GM21619 (cell line): ENCODE results near the gene NOP53.
"Not testable (repeated sequence)": the region's sequence is repeated elsewhere in the genome, so short reads cannot be mapped to it uniquely, and the experiment has no call there.

Experiments used
- ATAC-seq: cut with Tn5 transposase; IDR thresholded peaks from one replicate; pipeline ENCODE4 v1.9.1; 2021; ENCODE audit not compliant: unreplicated experiment

Gene NOP53

DNA sequence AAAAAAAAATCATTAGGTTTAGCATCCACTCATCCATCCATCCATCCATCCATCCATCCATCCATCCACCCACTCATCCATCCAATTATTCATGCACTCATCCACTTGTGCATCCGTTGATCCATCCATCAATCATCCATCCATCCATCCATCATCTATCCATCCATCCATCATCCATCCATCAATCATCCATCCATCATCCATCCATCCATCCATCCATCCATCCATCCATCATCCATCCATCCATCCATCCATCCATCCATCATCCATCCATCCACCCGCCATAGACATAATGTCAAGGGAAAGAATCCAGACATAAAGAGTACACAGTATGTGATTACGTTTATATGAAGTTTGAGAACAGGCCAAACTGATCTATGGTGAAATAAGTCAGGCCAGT, 24.2 kb downstream of the NOP53 start:
- no peak for ATAC-seq

DNA sequence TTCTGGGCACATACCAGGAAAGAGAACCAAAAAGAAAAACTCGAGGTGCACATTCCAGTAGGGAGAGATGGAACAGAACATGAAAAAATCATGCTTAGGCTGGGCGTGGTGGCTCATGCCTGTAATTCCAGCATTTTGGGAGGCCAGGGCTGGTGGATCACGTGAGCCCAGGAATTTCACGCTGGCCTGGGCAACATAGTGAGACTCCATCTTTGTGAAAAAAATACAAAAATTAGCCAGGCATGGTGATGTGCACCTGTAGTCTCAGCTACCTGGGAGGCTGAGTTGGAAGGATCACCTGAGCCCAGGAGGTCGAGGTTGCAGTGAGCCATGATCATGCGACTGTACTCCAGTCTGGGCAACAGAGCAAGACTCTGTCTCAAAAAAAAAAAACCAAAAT, 25.9 kb downstream of the NOP53 start:
- ATAC-seq = not testable (repeated sequence)

DNA sequence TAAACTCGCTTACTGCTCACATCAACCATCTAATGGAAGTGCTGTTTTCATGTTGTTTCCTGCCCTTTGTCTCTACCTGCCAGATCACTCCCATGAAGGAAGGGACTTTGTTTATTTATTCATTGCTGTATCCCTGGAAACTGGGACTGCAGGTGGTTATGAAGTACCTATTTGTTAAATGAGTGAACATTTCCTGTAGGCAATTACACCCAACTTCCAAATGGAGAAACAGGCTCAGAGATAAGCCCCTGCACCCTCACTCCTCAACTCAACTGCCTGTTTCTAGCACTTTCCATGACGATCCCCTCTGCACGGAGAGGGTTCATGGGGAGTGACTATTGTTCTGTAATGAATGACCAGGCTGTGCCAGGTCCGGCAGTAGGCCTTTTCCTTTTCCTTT, 31.2 kb downstream of the NOP53 start:
- ATAC-seq = no peak

DNA sequence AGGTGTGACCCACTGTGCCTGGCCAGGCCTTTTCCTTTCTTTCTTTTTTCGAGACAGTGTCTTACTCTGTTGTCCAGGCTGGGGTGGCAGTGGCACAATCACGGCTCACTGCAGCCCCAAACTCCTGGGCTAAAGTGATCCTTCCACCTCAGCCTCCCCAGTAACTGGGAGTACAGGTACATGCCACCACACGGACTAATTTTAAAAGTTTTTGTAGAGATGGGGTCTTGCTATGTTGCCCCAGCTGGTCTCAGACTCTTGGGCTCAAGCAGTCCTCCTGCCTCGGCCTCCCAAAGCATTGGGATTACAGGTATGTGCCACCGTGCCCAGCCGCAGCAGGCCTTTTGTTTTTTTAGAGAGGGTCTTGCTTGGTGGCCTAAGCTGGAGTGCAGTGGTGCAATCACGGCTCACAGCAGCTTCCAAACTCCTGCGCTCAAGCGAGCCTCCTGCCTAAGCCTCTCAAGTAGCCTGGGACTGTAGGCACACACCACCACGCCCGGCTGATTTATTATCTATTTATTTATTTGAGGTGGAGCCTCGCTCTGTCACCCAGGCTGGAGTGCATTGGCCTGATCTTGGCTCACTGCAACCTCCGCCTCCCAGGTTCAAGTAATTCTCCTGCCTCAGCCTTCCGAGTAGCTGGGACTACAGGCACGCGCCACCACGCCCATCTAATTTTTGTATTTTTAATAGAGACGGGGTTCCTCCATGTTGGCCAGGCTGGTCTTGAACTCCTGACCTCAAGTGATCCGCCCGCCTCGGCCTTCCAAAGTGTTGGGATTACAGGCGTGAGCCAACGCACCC, 32.1 kb downstream of the NOP53 start:
- not testable (repeated sequence) for ATAC-seq

DNA sequence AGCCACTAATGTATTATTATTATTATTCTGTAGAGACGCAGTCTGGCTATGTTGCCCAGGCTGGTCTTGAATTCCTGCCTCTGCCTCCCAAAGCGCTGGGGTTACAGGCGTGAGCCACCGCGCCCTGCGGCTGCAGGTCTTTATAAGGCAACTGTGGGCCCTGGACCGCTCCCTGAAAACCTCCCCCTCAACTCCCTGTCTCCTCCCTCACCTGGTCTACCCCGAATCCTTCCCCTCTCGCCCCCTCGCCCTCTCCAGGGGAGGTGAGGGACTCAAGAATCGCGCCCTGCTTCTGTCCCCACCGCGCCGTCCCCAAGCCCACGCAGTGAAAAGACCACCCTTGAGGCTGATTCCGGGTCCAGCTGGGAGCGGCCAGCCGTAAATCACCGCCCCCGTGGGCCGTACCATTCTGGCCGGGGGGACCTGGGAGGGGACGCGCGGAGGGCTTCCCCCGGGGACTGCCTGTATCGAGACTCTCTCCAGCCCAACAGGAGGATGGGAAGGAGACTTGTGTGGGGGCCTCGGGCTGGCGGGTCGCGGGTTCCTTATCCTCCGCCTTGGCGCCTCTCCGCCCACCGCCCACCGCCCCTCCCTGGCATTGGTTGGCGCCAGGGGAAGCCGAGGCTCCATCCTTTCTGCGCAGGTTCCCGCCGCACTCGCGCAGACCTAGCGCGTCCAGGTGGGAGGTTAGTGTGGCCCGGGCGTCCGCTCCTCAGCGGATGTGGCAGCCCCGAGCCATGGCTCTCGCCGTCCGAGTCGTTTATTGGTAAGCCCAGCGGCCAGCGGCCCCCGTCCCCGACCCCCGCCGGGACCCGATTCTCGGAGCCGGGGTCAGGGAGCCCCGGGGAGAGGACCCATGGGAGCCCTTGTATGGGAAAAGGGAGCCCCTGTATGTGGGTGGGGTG, 33.0 kb downstream of the NOP53 start, which contains the start of gene SELENOW:
Gene SELENOW, plus strand, starts transcription at position 655 of the 905 bp plus-strand sequence. Its CDS starts 83 bp downstream, at position 738.
- ATAC-seq = peak; percentile 70

DNA sequence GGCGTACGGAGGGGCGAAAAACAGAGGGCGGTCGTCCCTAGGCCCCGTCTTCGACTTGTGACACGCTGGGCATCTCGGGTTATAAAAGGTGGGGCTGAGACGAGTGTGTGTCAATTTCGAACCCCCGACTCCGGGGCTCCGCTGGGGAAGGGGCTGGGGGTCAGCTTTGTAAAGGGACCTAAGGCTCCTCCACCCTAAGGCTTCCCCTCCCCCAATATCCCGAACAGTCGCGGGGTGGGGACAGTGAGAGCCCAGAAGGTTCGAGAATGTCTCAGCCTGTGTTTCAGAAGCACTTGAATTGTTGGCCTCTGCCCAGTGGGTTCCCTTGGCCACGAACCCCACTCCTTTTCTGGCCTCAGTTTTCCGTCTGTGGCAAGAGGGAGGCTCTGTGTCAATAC, 33.6 kb downstream of the NOP53 start:
- no peak for ATAC-seq

GRCh38 chr19:47779524-47780214, 34.3 kb downstream of the NOP53 start:
- no peak for ATAC-seq

DNA sequence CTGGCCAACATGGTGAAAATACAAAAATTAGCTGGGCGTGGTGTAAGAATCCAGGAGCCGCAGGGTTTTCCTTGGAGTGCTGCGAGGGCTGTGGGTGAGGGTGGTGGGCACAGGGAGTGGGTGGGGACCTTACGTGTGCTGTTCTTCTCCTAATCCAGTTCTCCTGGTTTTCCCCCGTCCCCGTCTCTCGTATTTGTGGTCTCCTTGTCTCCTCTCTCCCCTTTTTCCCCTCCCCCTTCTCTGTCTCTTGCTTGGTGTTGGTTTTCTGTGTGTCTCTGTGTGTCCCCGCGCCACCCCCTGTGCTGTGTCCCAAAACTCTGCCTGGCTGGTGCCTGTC, 34.8 kb downstream of the NOP53 start:
- no peak for ATAC-seq

- no peak for ATAC-seq
These were observed 36.4 kb downstream of the NOP53 start for GRCh38 chr19:47781590-47782262.

DNA sequence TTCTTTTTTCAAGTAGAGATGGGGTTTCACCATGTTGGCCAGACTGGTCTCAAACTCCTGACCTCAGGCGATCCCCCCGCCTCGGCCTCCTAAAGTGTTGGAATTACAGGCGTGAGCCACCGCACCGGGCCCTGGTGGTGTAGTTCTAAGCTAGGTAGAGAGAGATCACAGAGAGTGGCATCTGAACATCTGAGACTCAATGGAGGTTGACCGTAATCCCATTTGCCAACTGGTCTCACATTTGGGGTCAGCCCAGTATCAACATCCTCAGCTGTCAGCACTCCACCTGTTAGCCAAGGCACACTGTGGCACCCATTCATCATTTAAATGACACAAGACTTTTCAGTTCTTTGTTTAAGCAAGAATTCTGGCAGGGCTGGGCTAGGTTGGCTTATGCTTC, 41.2 kb downstream of the NOP53 start:
- no peak for ATAC-seq

DNA sequence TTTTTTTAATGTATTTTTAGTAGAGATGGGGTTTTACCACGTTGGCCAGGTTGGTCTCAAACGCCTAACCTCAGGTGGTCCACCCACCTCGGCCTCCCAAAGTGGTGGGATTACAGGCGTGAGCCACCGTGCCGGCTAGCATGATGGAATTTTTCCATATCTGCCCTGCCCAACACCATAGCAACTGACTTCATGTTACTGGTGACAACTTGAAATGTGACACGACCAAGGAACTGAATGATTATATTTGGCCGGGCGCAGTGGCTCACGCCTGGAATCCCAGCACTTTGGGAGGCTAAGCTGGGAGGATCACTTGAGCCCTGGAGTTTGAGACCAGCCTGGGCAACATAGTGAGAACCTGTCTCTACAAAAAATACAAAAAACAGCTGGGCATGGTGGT, 42.0 kb downstream of the NOP53 start:
- ATAC-seq = not testable (repeated sequence)

DNA sequence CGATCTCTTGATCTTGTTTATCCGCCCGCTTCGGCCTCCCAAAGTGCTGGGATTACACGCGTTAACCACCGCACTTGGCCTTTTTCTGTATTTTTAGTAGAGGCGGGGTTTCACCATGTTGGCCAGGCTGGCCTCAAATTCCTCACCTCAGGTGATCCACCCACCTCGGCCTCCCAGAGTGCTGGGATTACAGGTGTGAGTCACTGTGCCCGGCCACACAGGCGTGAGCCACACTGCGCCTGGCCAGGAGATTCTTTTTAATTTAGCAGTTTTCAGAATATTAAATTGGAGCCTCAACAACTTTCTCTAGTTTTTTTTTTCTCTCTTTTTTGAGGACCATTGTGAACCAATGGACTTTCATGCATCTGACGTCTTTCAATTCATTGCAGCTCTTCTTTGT, 44.5 kb downstream of the NOP53 start:
- not testable (repeated sequence) for ATAC-seq

GRCh38 chr19:47790398-47790814, 45.1 kb downstream of the NOP53 start:
- no peak for ATAC-seq

GRCh38 chr19:47792616-47793015, 47.3 kb downstream of the NOP53 start:
- no peak for ATAC-seq

GRCh38 chr19:47794526-47794925, 49.2 kb downstream of the NOP53 start:
- ATAC-seq = no peak

GRCh38 chr19:47796785-47797184, 51.4 kb downstream of the NOP53 start:
- no peak for ATAC-seq

GRCh38 chr19:47797996-47798903, 52.9 kb downstream of the NOP53 start:
- no peak for ATAC-seq

GRCh38 chr19:47798904-47799266, 53.5 kb downstream of the NOP53 start:
- ATAC-seq = no peak

DNA sequence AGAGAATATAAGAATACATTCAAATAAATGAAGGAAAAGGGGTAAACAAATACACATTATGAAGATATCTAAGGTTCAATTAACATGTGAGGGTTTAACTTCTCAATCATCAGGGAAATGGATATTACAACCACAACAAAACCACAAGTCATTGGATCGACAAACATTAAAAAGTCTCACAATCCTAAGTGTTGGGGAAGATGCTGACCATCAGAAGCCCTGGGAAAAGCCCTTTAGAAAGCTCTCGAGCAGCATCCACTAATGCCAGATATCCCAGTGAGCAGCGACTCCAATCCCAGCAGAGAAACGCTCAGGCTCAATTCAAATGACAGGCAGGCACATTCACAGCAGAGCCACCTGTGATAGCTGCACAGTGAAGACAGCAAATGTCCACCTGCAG, 55.9 kb downstream of the NOP53 start:
- ATAC-seq = no peak

DNA sequence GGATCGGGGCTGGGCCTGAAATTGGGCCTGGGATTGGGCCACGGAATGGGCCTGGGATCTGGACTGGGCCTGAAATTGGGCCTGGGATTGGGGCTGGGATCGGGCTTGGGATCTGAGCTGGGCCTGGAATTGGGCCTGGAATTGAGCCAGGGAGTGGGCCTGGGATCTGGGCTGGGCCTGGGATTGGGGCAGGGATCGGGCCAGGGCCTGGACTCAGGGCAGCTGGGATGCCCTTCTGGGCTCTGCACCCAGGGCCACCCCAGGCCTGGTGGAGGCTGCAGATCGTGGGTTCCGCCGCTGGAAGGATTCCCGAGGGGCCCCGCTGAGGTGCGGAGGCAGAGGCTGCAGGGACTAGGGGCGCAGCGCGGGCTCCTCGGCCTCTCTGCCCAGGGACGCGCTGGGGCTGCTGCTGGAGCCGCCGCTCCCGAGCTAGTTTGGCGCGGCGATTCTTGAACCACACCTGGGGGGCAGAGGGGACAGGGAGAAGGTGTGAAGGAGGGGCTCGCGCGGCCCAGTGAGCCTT, 57.2 kb downstream of the NOP53 start:
- ATAC-seq = no peak
